Measurements from ENCODE around the gene MPRIP. TPM values are rescaled to one million over a fixed set of nuclear protein-coding genes. Genes with fewer than 3 reads are reported as not detected.
A peak's percentile ranks its signal among the peaks of the same experiment; 100 is the strongest.

The MPRIP gene
- total and polyA plus RNA-seq, 4 donors: 121 to 342 (median 175) TPM

DNA sequence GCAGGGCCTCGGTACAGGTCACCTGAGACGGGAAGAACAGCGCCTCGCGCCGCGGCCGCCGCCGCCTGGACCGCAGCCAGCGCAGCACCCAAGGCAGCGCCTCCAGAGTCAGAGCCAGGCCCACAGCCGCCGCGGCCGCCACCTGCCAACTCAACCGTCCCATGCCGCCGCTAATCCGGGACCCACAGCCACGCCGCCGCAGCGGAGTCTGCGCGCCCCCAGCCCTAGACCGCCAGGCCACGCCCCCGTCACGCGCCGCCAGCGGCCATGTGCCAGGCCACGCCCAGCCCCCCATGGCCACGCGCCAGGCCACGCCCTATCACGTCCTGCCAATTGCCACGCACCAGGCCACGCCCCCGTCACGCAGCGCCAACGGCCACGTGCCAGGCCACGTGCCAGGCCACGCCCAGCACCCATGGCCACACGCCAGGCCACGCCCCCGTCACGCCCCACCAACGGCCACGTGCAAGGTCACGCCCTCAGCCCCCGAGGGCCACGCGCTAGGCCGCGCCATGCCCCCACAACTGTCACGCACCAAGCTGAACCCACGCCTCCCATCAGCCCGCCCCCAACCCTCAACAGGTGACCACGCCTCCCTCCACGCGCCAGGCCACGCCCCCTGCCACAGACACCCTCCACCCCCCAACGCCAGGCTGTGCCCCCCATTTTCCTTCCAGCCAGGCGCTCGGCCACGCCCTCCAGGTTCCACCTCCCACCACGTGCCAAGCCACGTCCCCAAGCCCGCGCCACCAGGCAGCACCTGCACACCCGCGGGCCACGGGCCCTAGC, 164.1 kb downstream of the MPRIP start, which contains the start of gene PLD6:
Gene PLD6 (minus strand): TSS at position 210 of the 789 bp plus-strand sequence. CDS start 47 bp downstream, at position 163.
- 17 to 38% methylated on average over 44 to 78 of the region's 78 CpGs for WGBS, 2 donors
- peak within 1 kb of the TSS; percentile 64 to 90 for H3K27ac ChIP-seq (ENCODE audit: low read depth in 1 of 2, low read length in 1 of 2)
- no peaks in the 10 kb centered on the region for H3K27me3 ChIP-seq (ENCODE audit: control insufficient read depth in 3 of 3, insufficient read depth in 3 of 3, low read length in 2 of 3)
- peak within 1 kb of the TSS in 1 of 2 donors; percentile 49 for H3K9ac ChIP-seq (ENCODE audit: insufficient read depth in 1 of 2, low read length in 2 of 2)
- H3K36me3 ChIP-seq (ENCODE audit: control insufficient read depth in 4 of 4, insufficient read depth in 4 of 4, low read length in 4 of 4): peaks cover 0 to 11% (median 1%) of the 10 kb centered on the region in 4 donors
- peaks cover 0 to 2% (median 0%) of the 10 kb centered on the region in 4 donors for H3K9me3 ChIP-seq (ENCODE audit: control insufficient read depth in 4 of 4, insufficient read depth in 3 of 4, low read length in 3 of 4)
- DNase-seq (peak; percentile 42 to 75 (median 52)), ATAC-seq (ENCODE audit: insufficient read depth, low FRiP score) (peak; percentile 70)
- TF ChIP-seq, protein P1, sequence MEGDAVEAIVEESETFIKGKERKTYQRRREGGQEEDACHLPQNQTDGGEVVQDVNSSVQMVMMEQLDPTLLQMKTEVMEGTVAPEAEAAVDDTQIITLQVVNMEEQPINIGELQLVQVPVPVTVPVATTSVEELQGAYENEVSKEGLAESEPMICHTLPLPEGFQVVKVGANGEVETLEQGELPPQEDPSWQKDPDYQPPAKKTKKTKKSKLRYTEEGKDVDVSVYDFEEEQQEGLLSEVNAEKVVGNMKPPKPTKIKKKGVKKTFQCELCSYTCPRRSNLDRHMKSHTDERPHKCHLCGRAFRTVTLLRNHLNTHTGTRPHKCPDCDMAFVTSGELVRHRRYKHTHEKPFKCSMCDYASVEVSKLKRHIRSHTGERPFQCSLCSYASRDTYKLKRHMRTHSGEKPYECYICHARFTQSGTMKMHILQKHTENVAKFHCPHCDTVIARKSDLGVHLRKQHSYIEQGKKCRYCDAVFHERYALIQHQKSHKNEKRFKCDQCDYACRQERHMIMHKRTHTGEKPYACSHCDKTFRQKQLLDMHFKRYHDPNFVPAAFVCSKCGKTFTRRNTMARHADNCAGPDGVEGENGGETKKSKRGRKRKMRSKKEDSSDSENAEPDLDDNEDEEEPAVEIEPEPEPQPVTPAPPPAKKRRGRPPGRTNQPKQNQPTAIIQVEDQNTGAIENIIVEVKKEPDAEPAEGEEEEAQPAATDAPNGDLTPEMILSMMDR (IDR thresholded peaks at IDR 0.05; ENCODE audit: control extremely low read depth, extremely low read depth): no peak
- H3K4me3 ChIP-seq: peak within 1 kb of the TSS; percentile 54
- peaks cover 0 to 28% (median 17%) of the 10 kb centered on the region in 5 donors for H3K4me1 ChIP-seq (ENCODE audit: control insufficient read depth in 5 of 5, insufficient read depth in 5 of 5, low read length in 5 of 5)

DNA sequence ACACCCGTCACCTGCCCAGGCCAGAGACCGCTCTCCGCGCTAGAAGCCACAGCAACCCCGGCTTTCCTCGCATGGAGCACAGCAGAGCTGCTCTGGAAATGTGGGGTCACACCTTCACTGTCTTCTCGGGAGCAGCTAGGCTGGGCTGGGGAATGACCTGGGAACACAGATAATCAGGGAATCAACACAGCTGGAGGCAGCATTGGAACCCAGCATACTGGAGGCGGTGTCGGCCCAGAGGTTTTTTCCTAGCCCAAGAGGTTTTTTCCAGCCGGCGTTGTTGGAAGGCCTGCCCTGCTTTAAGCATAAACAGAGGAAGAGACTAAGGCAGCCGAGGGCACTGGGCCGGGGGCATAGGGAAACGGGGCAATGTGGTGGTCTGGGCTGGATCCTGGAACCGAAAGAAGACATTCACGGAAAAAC, 164.7 kb downstream of the MPRIP start:
- DNase-seq: no peak
- 54 to 79% methylated on average over 16 of the region's 16 CpGs for WGBS, 2 donors
- Histone ChIP-seq H3K27ac (ENCODE audit: low read depth in 1 of 2, low read length in 1 of 2) (peak overlapping the region in 1 of 2 donors; percentile 90), H3K36me3 (ENCODE audit: control insufficient read depth in 4 of 4, insufficient read depth in 4 of 4, low read length in 4 of 4) (peaks cover 0 to 14% (median 4%) of the 10 kb centered on the region in 4 donors), H3K9me3 (ENCODE audit: control insufficient read depth in 4 of 4, insufficient read depth in 3 of 4, low read length in 3 of 4) (peaks cover 0 to 2% (median 0%) of the 10 kb centered on the region in 4 donors), H3K4me1 (ENCODE audit: control insufficient read depth in 5 of 5, insufficient read depth in 5 of 5, low read length in 5 of 5) (peaks cover 0 to 26% (median 14%) of the 10 kb centered on the region in 5 donors), H3K4me3 (no peak overlapping the region), H3K9ac (ENCODE audit: insufficient read depth in 1 of 2, low read length in 2 of 2) (no peak overlapping the region), H3K27me3 (ENCODE audit: control insufficient read depth in 3 of 3, insufficient read depth in 3 of 3, low read length in 2 of 3) (no peaks in the 10 kb centered on the region)
- no peak for ATAC-seq (ENCODE audit: insufficient read depth, low FRiP score)
- TF ChIP-seq, protein P1 (IDR thresholded peaks at IDR 0.05; ENCODE audit: control extremely low read depth, extremely low read depth): no peak

DNA sequence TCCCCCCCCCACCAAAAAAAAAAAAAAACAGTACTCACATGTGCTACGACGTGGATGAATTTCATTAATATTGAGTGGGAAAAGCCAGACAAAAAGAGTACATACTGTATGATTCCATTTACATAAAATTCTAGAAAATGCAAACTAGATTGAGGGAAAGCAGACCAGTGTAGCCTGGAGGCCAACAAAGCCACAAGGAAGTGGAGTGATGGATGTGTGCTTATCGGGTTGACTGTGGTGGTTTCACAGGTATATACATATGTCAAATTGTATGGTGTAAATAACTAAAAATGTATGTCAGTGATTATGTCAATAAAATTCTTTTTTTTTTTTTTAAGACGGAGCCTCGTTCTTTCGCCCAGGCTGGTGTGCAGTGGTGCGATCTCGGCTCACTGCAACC, 165.7 kb downstream of the MPRIP start:
- DNase-seq: no peak
- 82 to 88% methylated on average over 8 of the region's 8 CpGs for WGBS, 2 donors
- peaks cover 0 to 2% (median 0%) of the 10 kb centered on the region in 4 donors for H3K9me3 ChIP-seq (ENCODE audit: control insufficient read depth in 4 of 4, insufficient read depth in 3 of 4, low read length in 3 of 4)

More for the DNA sequence above, 165.7 kb downstream of the MPRIP start:
- H3K4me1 ChIP-seq (ENCODE audit: control insufficient read depth in 5 of 5, insufficient read depth in 5 of 5, low read length in 5 of 5): peaks cover 0 to 26% (median 14%) of the 10 kb centered on the region in 5 donors
- H3K4me3 ChIP-seq: no peak overlapping the region
- TF ChIP-seq, protein P1 (IDR thresholded peaks at IDR 0.05; ENCODE audit: control extremely low read depth, extremely low read depth): no peak
- no peak for ATAC-seq (ENCODE audit: insufficient read depth, low FRiP score)
- no peak overlapping the region for H3K9ac ChIP-seq (ENCODE audit: insufficient read depth in 1 of 2, low read length in 2 of 2)
- no peaks in the 10 kb centered on the region for H3K27me3 ChIP-seq (ENCODE audit: control insufficient read depth in 3 of 3, insufficient read depth in 3 of 3, low read length in 2 of 3)
- H3K36me3 ChIP-seq (ENCODE audit: control insufficient read depth in 4 of 4, insufficient read depth in 4 of 4, low read length in 4 of 4): peaks cover 3 to 16% (median 5%) of the 10 kb centered on the region in 4 donors
- H3K27ac ChIP-seq (ENCODE audit: low read depth in 1 of 2, low read length in 1 of 2): no peak overlapping the region

Measured in lung (tissue), 12 donors.